GM21723 (cell line): ENCODE results near the gene NTN1.

Experiments
- ATAC-seq: cut with Tn5 transposase; IDR thresholded peaks from one replicate; pipeline ENCODE4 v1.9.1; 2021; ENCODE audit warnings: mild to moderate bottlenecking, moderate library complexity; ENCODE audit not compliant: unreplicated experiment

Gene NTN1

DNA sequence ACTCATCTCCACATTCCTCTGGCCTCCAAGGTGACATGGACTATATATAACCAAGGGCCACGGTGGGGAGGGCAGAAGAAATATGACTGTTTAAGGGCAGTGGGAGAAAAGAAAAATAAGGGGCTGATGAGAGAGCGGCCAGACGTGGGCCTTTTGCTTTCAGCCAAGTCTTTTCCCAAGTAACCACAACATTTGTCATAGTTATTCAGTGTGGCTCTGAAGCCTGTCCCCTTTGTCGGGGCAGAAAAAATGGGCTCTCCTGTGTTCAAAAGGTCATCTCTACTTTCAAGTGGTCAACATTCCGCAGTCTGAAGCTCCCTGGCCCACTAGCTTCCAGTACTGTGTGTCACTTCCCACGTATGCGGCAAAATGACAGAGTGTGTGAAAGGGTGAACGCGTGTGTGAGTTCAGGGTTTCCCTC, 245.4 kb downstream of the NTN1 start:
- ATAC-seq = no peak

- ATAC-seq = no peak
These were observed 247.2 kb downstream of the NTN1 start for GRCh38 chr17:9268546-9268945.

GRCh38 chr17:9269350-9270035, 248.2 kb downstream of the NTN1 start:
- ATAC-seq = no peak

DNA sequence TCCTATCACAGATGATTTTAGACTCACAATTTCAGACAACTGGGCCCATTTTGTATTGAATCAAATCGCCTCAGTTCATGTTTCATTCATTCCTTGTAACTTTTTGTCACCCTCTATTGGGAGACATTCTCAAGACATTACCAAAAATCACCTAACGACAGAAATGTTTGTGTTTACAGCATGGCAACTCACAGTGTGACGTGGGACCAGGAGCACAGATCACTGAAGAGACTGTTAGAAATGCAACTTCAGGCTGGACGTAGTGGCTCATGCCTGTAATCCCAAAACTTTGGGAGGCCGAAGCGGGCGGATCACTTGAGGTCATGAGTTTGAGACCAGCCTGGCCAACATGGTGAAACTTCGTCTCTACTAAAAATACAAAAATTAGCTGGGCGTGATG, 249.6 kb downstream of the NTN1 start:
- ATAC-seq = no peak

GRCh38 chr17:9271989-9272388, 250.7 kb downstream of the NTN1 start:
- no peak for ATAC-seq

- no peak for ATAC-seq
These were observed 251.3 kb downstream of the NTN1 start for GRCh38 chr17:9272501-9273200.

DNA sequence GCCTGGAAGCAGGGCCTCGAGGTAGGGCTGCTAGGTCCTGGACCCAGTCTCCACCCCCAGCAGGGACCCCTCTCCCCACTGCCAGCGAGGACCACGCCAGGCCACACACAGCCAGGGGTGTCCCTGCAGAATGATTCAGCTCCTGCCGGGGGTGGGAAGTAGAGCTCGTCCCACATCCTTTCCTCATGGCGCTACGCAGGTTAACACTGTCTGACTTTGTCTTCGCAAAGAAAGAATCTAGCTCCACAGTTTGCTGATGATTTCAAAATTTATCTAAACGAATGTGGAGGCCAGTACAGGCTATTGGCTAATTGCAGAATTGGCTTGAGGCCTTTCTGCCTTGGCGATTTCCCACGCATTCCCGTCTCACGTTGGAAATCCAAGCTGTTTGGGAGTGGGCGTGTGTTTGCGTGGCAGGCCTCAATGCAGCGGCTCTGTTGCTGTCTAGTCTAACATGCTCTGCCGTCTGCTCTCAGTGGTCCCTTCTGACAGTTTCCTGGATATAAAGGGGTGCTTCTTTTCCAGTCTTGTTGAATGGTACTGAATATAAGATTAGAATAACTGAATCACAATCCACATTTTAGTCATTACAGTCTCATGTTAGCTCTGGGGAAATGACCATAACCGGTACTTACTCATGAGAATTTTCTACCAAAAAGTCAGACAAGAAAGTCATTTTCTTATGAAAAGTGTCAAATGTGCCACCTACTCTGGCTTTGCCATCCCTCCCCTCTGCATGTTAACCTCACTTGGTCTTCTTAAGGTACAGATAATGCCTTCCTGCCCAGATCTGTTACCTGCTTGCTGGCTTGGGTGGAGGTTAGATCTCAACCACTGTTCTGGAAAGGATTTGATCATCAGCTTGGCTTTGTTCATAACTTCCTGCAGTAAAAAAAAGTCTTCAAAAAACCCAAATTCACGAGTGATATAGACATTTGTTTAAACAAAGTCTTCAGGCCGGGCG, 252.4 kb downstream of the NTN1 start:
- ATAC-seq = no peak

- no peak for ATAC-seq
These were observed 253.7 kb downstream of the NTN1 start for GRCh38 chr17:9274973-9275372.

DNA sequence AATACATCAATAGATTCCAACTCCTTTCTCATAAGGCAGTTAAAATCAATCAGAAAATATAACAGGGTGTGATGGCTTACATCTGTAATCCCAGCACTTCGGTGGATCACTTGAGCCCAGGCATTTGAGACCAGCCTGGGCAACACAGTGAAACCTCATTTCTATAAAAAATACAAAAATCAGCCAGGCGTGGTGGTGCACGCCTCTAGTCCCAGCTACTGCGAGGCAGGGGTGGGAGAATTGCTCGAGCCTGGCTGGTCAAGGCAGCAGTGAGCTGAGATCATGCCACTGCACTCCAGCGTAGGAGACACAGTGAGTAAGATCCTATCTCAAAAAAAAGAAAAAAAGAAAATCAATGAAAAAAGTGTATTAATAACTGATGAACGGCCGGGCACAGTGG, 258.6 kb downstream of the NTN1 start:
- no peak for ATAC-seq

GRCh38 chr17:9283909-9284308, 262.6 kb downstream of the NTN1 start:
- no peak for ATAC-seq

GRCh38 chr17:9284884-9285283, 263.6 kb downstream of the NTN1 start:
- ATAC-seq = no peak

DNA sequence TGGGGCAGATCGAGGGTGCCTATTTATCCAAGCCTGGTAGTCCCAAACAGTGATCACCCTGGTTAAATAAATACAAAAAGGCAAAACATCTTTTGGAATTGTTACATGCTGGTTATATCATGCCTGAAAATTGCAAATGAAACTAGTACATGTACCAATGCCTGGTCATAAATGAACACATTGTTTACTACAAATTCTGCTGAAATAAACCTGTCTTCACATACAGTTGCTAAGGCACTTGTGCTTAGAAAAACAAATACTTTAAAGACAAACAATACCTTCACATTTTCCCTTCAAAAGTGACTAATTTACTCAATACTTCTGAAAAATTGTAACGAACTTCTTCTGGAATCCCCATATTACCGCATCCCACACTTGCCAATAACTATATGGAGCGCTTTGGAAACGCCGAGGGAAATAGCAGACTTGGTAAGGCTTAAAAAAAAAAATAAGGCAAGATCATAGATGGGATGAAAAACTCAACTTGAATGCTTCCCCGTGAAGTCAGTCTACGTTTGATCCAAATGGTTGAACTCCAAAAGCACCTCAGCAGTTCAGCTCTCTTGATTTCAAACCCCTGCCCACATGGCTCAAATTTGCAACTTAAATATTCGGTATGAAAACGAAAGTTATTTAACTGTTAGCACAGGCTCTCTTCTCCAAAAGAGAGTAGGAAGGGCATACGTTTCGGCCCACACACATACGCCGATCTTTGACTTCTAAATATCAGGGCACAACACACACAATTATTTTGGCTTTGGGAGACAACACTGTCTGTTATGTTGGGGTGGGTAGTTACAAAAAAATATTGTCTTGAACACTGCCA, 264.5 kb downstream of the NTN1 start:
- no peak for ATAC-seq

DNA sequence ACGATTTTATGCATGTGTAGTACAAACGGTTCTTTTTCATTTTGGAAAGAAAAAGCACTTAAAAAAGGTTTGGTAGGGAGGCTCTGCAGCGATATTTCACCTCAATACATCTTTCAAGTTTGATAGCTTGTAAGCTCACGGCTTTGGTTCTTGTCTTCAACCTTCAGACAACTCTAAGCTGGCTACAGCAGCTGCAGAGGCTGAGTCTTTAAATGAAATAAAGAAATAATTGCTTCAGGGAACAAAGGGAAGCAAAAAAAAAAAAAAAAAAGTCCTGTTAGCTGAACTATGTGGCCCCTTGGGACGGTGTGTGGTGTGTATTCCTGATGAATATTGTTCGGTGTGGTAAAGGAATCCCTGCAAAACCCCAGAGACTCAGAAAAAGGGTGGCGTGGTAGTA, 265.1 kb downstream of the NTN1 start:
- ATAC-seq = no peak

GRCh38 chr17:9287306-9287705, 266.0 kb downstream of the NTN1 start:
- ATAC-seq = no peak

DNA sequence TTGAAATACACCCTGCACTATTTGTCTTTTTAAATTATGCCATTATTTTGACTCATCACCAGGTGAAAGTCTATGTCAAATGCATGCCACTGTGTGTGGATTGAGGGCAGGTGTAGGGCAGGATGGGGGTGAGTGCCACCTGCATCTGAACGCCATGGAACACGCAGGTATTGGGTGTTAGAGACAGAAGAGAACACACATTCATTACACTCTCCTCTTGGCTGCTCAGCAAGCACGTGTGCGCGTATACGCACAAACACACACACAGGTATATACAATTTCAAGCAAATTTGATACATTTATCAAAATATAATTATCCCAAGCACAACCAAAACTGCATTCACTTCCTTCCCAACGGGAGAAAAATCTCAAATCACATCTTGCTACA, 268.9 kb downstream of the NTN1 start:
- no peak for ATAC-seq

- no peak for ATAC-seq
These were observed 270.7 kb downstream of the NTN1 start for GRCh38 chr17:9291912-9292560.

GRCh38 chr17:9292561-9292941, 271.2 kb downstream of the NTN1 start:
- ATAC-seq = no peak
